Measurements from ENCODE around the gene ZDHHC14. TPM values are rescaled to one million over a fixed set of nuclear protein-coding genes. Genes with fewer than 3 reads are reported as not detected.

The ZDHHC14 gene
- total RNA-seq, 4 donors from 2014 or later = 6.5 to 10.4 (median 8.0) TPM

DNA sequence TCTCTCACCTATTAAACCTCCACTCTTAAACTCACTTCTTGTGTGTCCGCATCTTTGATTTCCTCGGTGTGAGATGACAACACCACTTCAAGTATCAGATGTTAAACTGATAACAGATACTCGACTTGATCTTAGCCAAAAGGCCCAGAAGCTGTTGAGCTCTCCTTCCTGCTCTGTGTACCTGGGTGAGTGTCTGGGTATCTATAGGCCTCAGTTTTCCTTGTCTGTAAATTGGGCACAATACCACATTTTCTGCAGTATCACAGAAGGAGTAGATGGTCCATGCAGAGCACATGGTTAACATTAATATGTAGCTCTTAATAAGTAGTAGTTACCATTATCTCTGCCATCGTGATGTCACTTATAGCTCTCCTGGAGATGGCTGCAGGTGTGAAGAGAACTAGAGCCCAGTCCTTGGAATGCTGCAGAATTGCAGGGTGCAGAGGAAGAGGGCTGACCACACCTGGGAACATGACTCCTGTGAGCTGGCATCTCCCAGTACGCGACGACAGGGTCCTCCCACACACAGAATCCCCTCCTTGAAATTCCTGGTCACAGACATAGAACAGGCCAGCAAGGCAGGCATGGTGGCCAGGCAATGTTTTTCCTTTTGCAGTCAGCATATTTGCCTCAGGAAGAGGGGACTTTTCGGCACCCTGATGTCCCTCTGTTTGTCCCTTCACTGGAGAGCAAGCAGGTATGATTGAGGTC, 331.8 kb downstream of the ZDHHC14 start:
- TF ChIP-seq, protein P1, sequence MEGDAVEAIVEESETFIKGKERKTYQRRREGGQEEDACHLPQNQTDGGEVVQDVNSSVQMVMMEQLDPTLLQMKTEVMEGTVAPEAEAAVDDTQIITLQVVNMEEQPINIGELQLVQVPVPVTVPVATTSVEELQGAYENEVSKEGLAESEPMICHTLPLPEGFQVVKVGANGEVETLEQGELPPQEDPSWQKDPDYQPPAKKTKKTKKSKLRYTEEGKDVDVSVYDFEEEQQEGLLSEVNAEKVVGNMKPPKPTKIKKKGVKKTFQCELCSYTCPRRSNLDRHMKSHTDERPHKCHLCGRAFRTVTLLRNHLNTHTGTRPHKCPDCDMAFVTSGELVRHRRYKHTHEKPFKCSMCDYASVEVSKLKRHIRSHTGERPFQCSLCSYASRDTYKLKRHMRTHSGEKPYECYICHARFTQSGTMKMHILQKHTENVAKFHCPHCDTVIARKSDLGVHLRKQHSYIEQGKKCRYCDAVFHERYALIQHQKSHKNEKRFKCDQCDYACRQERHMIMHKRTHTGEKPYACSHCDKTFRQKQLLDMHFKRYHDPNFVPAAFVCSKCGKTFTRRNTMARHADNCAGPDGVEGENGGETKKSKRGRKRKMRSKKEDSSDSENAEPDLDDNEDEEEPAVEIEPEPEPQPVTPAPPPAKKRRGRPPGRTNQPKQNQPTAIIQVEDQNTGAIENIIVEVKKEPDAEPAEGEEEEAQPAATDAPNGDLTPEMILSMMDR (IDR thresholded peaks at IDR 0.05; ENCODE audit: low read depth) = no peak

DNA sequence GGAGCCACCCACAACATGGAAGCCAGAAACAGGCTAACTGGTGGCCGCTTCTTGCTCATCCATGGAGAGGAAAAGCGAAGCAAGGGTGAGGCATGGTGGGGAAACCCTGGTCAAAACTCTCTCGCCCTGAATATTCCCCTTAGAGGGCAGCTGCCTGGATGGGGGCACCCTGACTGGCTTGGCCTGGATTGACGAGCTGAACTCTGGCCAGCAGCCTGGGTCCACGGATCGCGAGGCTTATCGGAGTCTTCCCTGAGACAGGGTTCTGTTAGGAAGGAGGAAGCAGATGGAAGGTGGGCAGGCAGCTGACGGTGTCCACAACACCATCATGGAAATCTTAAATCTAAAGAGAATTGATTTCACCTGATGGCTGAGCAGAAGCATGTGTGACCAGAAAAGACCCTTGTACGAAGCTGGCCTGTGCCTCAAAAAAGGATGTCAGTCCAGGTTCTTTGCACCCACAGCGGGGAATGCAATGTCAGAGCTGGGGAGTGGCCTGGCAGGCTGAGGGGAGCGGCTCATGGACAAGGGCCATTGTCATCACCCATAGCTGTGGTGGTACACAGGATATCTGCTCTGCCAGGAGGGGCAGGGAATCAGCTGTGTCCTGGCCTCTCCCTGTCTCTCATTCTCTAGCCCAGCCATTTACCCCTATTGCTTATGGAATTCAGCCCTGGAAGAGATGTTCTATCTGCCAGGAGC, 332.6 kb downstream of the ZDHHC14 start:
- TF ChIP-seq, protein P1 (IDR thresholded peaks at IDR 0.05; ENCODE audit: low read depth) = no peak

DNA sequence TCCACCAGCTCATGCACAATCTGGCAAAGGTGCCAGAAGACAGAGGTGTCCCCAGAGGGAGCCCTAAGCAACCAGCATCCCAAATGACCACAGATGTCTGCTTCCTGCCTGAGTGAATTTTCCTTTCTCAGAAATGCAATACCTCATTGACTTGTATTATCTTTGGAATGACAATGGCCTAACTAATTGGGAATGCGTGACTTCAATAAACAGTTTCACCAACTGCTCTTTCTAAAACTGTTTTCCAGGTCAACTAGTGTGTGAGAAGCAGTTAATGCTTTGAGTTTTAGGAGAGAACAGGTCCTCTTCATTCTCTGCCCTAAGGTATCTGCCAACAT, 333.1 kb downstream of the ZDHHC14 start:
- TF ChIP-seq, protein P1 (IDR thresholded peaks at IDR 0.05; ENCODE audit: low read depth) = no peak

- TF ChIP-seq, protein P1 (IDR thresholded peaks at IDR 0.05; ENCODE audit: low read depth) = no peak
Observed at GRCh38 chr6:157715728-157716164, 334.8 kb downstream of the ZDHHC14 start.

DNA sequence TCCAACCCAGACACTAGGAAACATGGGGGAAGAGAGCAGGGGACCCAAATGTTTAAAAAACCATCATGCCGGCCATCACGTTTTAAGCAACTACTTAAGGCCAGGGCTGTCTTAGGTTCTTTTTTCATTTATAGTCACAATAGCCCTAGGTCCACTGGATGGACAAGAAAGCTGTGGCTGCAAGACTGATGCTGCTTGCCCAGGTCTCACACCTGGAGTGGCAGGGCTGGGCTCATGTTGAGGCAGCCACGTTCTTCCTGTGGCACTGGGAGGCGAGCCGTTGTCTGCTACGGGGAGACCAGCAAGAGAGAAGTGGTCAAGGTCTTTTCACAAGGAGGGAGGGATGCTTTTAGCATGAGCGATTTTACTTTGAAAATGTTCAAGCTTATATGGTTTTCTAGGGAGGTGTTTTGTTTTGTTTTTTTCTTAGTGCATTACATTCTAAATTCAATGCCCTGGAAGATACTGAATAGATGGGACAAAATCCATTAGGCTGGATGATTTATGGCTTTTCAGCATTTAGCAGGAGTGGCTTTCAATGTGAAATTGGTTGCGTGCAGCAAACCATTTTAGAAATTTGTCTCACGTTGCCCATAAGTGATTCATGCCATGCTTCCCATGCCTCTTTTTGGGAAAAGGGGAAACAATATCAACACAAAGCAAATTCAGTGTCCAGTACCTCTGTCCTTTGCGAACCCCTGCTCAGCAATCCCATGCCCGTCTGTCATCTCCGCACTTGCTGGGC, 335.4 kb downstream of the ZDHHC14 start:
- TF ChIP-seq, protein P1 (IDR thresholded peaks at IDR 0.05; ENCODE audit: low read depth) = no peak

DNA sequence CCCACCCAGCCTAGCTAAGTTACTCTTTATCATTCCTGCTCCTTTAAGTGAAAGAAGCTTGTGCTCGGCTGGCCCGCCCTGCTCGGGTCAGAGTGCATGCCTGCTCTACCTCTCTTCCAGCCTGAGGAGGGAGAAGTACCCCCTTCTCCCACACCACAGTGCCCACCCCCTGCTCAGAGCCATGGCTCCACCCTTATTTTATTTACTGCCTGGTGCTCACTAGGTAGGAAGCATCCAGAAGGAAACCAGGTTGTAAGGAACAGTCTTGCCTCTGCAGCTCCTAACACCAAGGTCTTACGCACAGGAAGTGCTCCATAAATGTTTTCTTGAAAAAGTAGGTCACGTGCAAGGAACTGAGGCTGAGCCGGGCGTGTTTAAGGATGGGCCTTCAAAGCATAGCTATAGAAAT, 336.4 kb downstream of the ZDHHC14 start:
- TF ChIP-seq, protein P1 (IDR thresholded peaks at IDR 0.05; ENCODE audit: low read depth) = no peak
